Lung (tissue), 12 donors: ENCODE measurements around the gene BMPER. TPM values are rescaled to one million over a fixed set of nuclear protein-coding genes. Genes with fewer than 3 reads are reported as not detected.

Experiments used
- ATAC-seq: fragments of 200-7000 bp; cut with Tn5 transposase; one replicate; pipeline ENCODE4 v1.9.1; 2020; ENCODE audit warnings: moderate number of reproducible peaks; ENCODE audit not compliant: insufficient read depth, low FRiP score
- DNase-seq, 3 donors: peaks; one replicate each; pipeline ENCODE4 v3.0.0-alpha.2; 2013 to 2017
- H3K27ac ChIP-seq, 2 donors: one replicate each; pipeline ENCODE4 v1.5.1; 2013; ENCODE audit warnings: mild to moderate bottlenecking in 2 of 2, moderate library complexity in 2 of 2, control low read depth in 1 of 2, inconsistent platforms in 1 of 2, low read depth in 1 of 2, low read length in 1 of 2
- H3K27me3 ChIP-seq, 3 donors: one replicate each; pipeline ENCODE4 v1.5.1; 2013; ENCODE audit warnings: low read length in 2 of 3; ENCODE audit not compliant: control insufficient read depth in 3 of 3, insufficient read depth in 3 of 3
- H3K36me3 ChIP-seq, 4 donors: one replicate each; pipeline ENCODE4 v1.5.1; 2013; ENCODE audit warnings: low read length in 4 of 4, mild to moderate bottlenecking in 1 of 4, moderate library complexity in 1 of 4; ENCODE audit not compliant: control insufficient read depth in 4 of 4, insufficient read depth in 4 of 4
- H3K4me1 ChIP-seq, 5 donors: one replicate each; pipeline ENCODE4 v1.5.1; 2013; ENCODE audit warnings: low read length in 5 of 5, mild to moderate bottlenecking in 2 of 5, moderate library complexity in 1 of 5; ENCODE audit not compliant: control insufficient read depth in 5 of 5, insufficient read depth in 5 of 5
- H3K4me3 ChIP-seq: one replicate; pipeline ENCODE4 v1.5.1; 2013; ENCODE audit warnings: mild to moderate bottlenecking, control low read depth, moderate library complexity
- H3K9ac ChIP-seq, 2 donors: one replicate each; pipeline ENCODE4 v1.5.1; 2013; ENCODE audit warnings: low read length in 2 of 2, control low read depth in 1 of 2; ENCODE audit not compliant: insufficient read depth in 1 of 2
- H3K9me3 ChIP-seq, 4 donors: one replicate each; pipeline ENCODE4 v1.5.1; 2013; ENCODE audit warnings: low read length in 3 of 4, mild to moderate bottlenecking in 1 of 4, moderate library complexity in 1 of 4; ENCODE audit not compliant: control insufficient read depth in 4 of 4, insufficient read depth in 3 of 4
- CTCF ChIP-seq: IDR thresholded peaks from 2 replicates; pipeline ENCODE4 v1.5.1; 2012; ENCODE audit warnings: mild to moderate bottlenecking; ENCODE audit errors: control extremely low read depth, extremely low read depth
- WGBS, 2 donors: extraction: QIAGEN DNeasy Blood & Tissue Kit; methylation state at CpG; one replicate each; pipeline ENCODE4 v1.1.7; 2013; 5-methylcytosine and 5-hydroxymethylcytosine counted together
- polyA plus RNA-seq, 2 donors: library from polyadenylated mRNA; stranded (reverse); fragments of 200-250 nt; gene quantifications; one replicate each; pipeline ENCODE4 v1.2.1, GENCODE V29; 2013
- total RNA-seq, 2 donors: library from RNA; depleted of rRNA in 1 of 2; stranded (reverse); fragments of >200 nt in 1 of 2; gene quantifications; one replicate each; pipeline ENCODE4 v1.2.1, GENCODE V29; 2014 to 2021
- donor health status: control.
- donor health status: control.
- donor health status: Bipolar disorder and iron deficiency.
- donor health status: healthy.
- donor health status: DM: yes; HTN: yes; CAD: no.

Gene BMPER
- total and polyA plus RNA-seq, 4 donors: 3.7 to 51.0 (median 9.0) TPM

- H3K27me3 ChIP-seq: no peaks in the 10 kb centered on the region
- H3K9me3 ChIP-seq: no peaks in the 10 kb centered on the region
- TF ChIP-seq CTCF: peak; percentile 73
- H3K36me3 ChIP-seq: no peaks in the 10 kb centered on the region
- H3K9ac ChIP-seq: no peak overlapping the region
- peak; percentile 85 to 90 (median 88) for DNase-seq
- peaks cover 0 to 5% (median 0%) of the 10 kb centered on the region in 5 donors for H3K4me1 ChIP-seq
- ATAC-seq: peak; percentile 78
- 21 to 22% methylated on average over 17 of the region's 17 CpGs for WGBS, 2 donors
- H3K4me3 ChIP-seq: no peak overlapping the region
- H3K27ac ChIP-seq: no peak overlapping the region
Measured at GRCh38 chr7:33895025-33895804, 10.1 kb upstream of the BMPER start.

- no peaks in the 10 kb centered on the region for H3K9me3 ChIP-seq
- no peak for TF ChIP-seq CTCF
Measured at GRCh38 chr7:33900501-33900900, 4.8 kb upstream of the BMPER start.

GRCh38 chr7:33901199-33901598 is 4.1 kb upstream of the BMPER start:
- WGBS, 2 donors: 92 to 96% methylated on average over 4 of the region's 4 CpGs
- ATAC-seq: no peak
- Histone ChIP-seq H3K27me3 (peaks cover 0 to 6% (median 0%) of the 10 kb centered on the region in 3 donors), H3K9ac (no peak overlapping the region), H3K36me3 (no peaks in the 10 kb centered on the region), H3K27ac (no peak overlapping the region), H3K4me3 (no peak overlapping the region), H3K9me3 (no peaks in the 10 kb centered on the region), H3K4me1 (peaks cover 0 to 17% (median 4%) of the 10 kb centered on the region in 5 donors)
- no peak for TF ChIP-seq CTCF
- no peak for DNase-seq

More at GRCh38 chr7:33900501-33900900, 4.8 kb upstream of the BMPER start:
- Histone ChIP-seq H3K9ac (no peak overlapping the region), H3K4me3 (no peak overlapping the region), H3K36me3 (no peaks in the 10 kb centered on the region), H3K4me1 (peaks cover 0 to 17% (median 3%) of the 10 kb centered on the region in 5 donors), H3K27me3 (peaks cover 0 to 3% (median 0%) of the 10 kb centered on the region in 3 donors), H3K27ac (no peak overlapping the region)
- no peak for ATAC-seq
- no peak for DNase-seq
